Measurements from ENCODE around the gene SPINDOC. TPM values are rescaled to one million over a fixed set of nuclear protein-coding genes. Genes with fewer than 3 reads are reported as not detected.
"Not testable (repeated sequence)": the region's sequence is repeated elsewhere in the genome, so short reads cannot be mapped to it uniquely, and the experiment has no call there.

Gene SPINDOC
- total RNA-seq, 3 donors from 2014 or later = 5.8 to 22.3 (median 7.0) TPM

GRCh38 chr11:63795066-63795465 lies 18.2 kb upstream of the SPINDOC start:
- ATAC-seq (no peak), DNase-seq (no peak)
- TF ChIP-seq CTCF (IDR thresholded peaks at IDR 0.05) = no peak
- intact Hi-C loops (cut with DNase I, micrococcal nuclease) = no loop called here
- no peak overlapping the region for H3K4me3 ChIP-seq
- no peaks in the 10 kb centered on the region for H3K36me3 ChIP-seq (ENCODE audit: low read depth)
- H3K4me1 ChIP-seq (ENCODE audit: low read depth) = no peaks in the 10 kb centered on the region
- H3K9me3 ChIP-seq = peaks cover 16% of the 10 kb centered on the region

GRCh38 chr11:63800921-63801320 lies 12.3 kb upstream of the SPINDOC start:
- H3K9me3 ChIP-seq = no peaks in the 10 kb centered on the region
- no peaks in the 10 kb centered on the region for H3K36me3 ChIP-seq (ENCODE audit: low read depth)
- peaks cover 15% of the 10 kb centered on the region for H3K4me1 ChIP-seq (ENCODE audit: low read depth)
- DNase-seq = no peak
- H3K4me3 ChIP-seq = no peak overlapping the region
- intact Hi-C loops (cut with DNase I, micrococcal nuclease) = no loop called here
- TF ChIP-seq CTCF (IDR thresholded peaks at IDR 0.05) = no peak
- ATAC-seq = no peak

- intact Hi-C loops (cut with DNase I, micrococcal nuclease) = no loop called here
- no peak for TF ChIP-seq CTCF (IDR thresholded peaks at IDR 0.05)
- no peak for DNase-seq
- H3K4me3 ChIP-seq = no peak overlapping the region
- H3K36me3 ChIP-seq (ENCODE audit: low read depth) = no peaks in the 10 kb centered on the region
- no peaks in the 10 kb centered on the region for H3K9me3 ChIP-seq
- H3K4me1 ChIP-seq (ENCODE audit: low read depth) = peaks cover 15% of the 10 kb centered on the region
- ATAC-seq = peak; percentile 63
Observed at GRCh38 chr11:63802637-63803414, 10.4 kb upstream of the SPINDOC start.

GRCh38 chr11:63804259-63804658 lies 9.0 kb upstream of the SPINDOC start:
- H3K4me3 ChIP-seq = no peak overlapping the region
- peaks cover 15% of the 10 kb centered on the region for H3K4me1 ChIP-seq (ENCODE audit: low read depth)
- ATAC-seq (peak; percentile 97), DNase-seq (peak in 1 of 3 donors; percentile 79)
- intact Hi-C loops (cut with DNase I, micrococcal nuclease) = no loop called here
- H3K36me3 ChIP-seq (ENCODE audit: low read depth) = no peaks in the 10 kb centered on the region
- TF ChIP-seq CTCF (IDR thresholded peaks at IDR 0.05) = no peak
- H3K9me3 ChIP-seq = no peaks in the 10 kb centered on the region

GRCh38 chr11:63805844-63806415 lies 7.3 kb upstream of the SPINDOC start:
- intact Hi-C loops (cut with DNase I, micrococcal nuclease) = no loop called here
- no peak for DNase-seq
- Histone ChIP-seq H3K4me1 (ENCODE audit: low read depth) (peaks cover 15% of the 10 kb centered on the region), H3K36me3 (ENCODE audit: low read depth) (no peaks in the 10 kb centered on the region), H3K9me3 (no peaks in the 10 kb centered on the region), H3K4me3 (no peak overlapping the region)
- ATAC-seq = no peak
- TF ChIP-seq CTCF (IDR thresholded peaks at IDR 0.05) = no peak

- DNase-seq; H3K9me3 ChIP-seq; ATAC-seq; intact Hi-C loops (cut with DNase I, micrococcal nuclease); H3K4me3 ChIP-seq; H3K36me3 ChIP-seq (ENCODE audit: low read depth): not testable (repeated sequence)
- H3K4me1 ChIP-seq (ENCODE audit: low read depth) = peaks cover 11% of the 10 kb centered on the region
Observed at GRCh38 chr11:63810383-63810782, 2.9 kb upstream of the SPINDOC start.

Measured in mucosa of descending colon (tissue), 3 donors.